ENCODE data around the gene CYP24A1.

CYP24A1 gene

GRCh38 chr20:54218470-54218869, 44.7 kb upstream of the CYP24A1 start:
- Histone ChIP-seq H2AFZ (ENCODE audit: low read depth, low read length) (no peak overlapping the region), H3K27me3 (ENCODE audit: insufficient read depth, low read length, poor library complexity) (no peaks in the 10 kb centered on the region), H3K4me3 (ENCODE audit: low read depth in 1 of 2, low read length in 2 of 2) (no peak overlapping the region), H4K20me1 (ENCODE audit: insufficient read depth, low read length) (peaks cover 11% of the 10 kb centered on the region; the same call in 1 of the 2 replicates), H3K36me3 (ENCODE audit: insufficient read depth, low read length) (peaks cover 37% of the 10 kb centered on the region), H3K4me2 (ENCODE audit: insufficient read depth, low read length) (no peak overlapping the region), H3K4me1 (ENCODE audit: insufficient read depth, low read length) (no peaks in the 10 kb centered on the region), H3K79me2 (ENCODE audit: insufficient read depth, low read length) (peaks cover 11% of the 10 kb centered on the region), H3K27ac (ENCODE audit: low read length) (no peak overlapping the region), H3K9ac (ENCODE audit: low read depth, low read length) (no peak overlapping the region), H3K9me3 (ENCODE audit: insufficient read depth, low read length, severe bottlenecking) (no peaks in the 10 kb centered on the region)
- no peak for TF ChIP-seq EZH2 (IDR thresholded peaks at IDR 0.05; ENCODE audit: borderline replicate concordance, low read depth, low read length, severe bottlenecking)
- TF ChIP-seq CTCF (IDR thresholded peaks at IDR 0.05; ENCODE audit: borderline replicate concordance, extremely low read depth, low read length, poor library complexity, severe bottlenecking), result no peak
- DNase-seq, result no peak
- ATAC-seq (ENCODE audit: insufficient read depth, low read depth), result no peak

DNA sequence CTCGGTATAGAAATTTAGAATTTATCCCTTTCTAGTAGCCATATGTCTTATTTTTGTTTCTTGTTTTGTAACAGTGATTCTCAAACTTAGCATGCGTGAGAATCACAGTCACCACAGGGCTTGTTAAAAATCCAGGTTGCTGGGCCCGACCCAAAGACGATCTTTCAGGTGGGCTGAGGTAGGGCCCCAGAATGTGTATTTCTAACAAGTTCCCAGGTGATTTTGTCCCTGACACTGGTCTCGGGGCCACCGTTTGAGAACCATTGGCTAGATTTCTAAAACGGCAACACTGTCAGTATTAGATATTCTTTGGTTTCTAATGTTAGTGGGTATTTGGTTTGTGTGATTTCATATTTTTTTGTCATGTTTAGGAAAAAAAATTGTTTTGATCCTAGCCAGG, 44.0 kb upstream of the CYP24A1 start:
- Histone ChIP-seq H3K4me3 (ENCODE audit: low read depth in 1 of 2, low read length in 2 of 2) (no peak overlapping the region), H3K9me3 (ENCODE audit: insufficient read depth, low read length, severe bottlenecking) (no peaks in the 10 kb centered on the region), H3K79me2 (ENCODE audit: insufficient read depth, low read length) (peaks cover 17% of the 10 kb centered on the region), H3K4me1 (ENCODE audit: insufficient read depth, low read length) (no peaks in the 10 kb centered on the region), H4K20me1 (ENCODE audit: insufficient read depth, low read length) (peaks cover 17% of the 10 kb centered on the region; the same call in 1 of the 2 replicates), H3K4me2 (ENCODE audit: insufficient read depth, low read length) (no peak overlapping the region), H3K36me3 (ENCODE audit: insufficient read depth, low read length) (peaks cover 37% of the 10 kb centered on the region), H3K27ac (ENCODE audit: low read length) (no peak overlapping the region), H3K27me3 (ENCODE audit: insufficient read depth, low read length, poor library complexity) (no peaks in the 10 kb centered on the region), H2AFZ (ENCODE audit: low read depth, low read length) (no peak overlapping the region), H3K9ac (ENCODE audit: low read depth, low read length) (no peak overlapping the region)
- ATAC-seq (ENCODE audit: insufficient read depth, low read depth), result no peak
- TF ChIP-seq EZH2 (IDR thresholded peaks at IDR 0.05; ENCODE audit: borderline replicate concordance, low read depth, low read length, severe bottlenecking) (no peak), CTCF (IDR thresholded peaks at IDR 0.05; ENCODE audit: borderline replicate concordance, extremely low read depth, low read length, poor library complexity, severe bottlenecking) (no peak)
- DNase-seq, result no peak

- Histone ChIP-seq H3K4me2 (ENCODE audit: insufficient read depth, low read length) (no peak overlapping the region), H2AFZ (ENCODE audit: low read depth, low read length) (no peak overlapping the region), H3K4me1 (ENCODE audit: insufficient read depth, low read length) (peaks cover 2% of the 10 kb centered on the region; the same call in 1 of the 2 replicates), H3K9me3 (ENCODE audit: insufficient read depth, low read length, severe bottlenecking) (no peaks in the 10 kb centered on the region), H3K79me2 (ENCODE audit: insufficient read depth, low read length) (peaks cover 40% of the 10 kb centered on the region), H3K9ac (ENCODE audit: low read depth, low read length) (no peak overlapping the region), H3K4me3 (ENCODE audit: low read depth in 1 of 2, low read length in 2 of 2) (no peak overlapping the region), H3K27ac (ENCODE audit: low read length) (no peak overlapping the region), H3K27me3 (ENCODE audit: insufficient read depth, low read length, poor library complexity) (no peaks in the 10 kb centered on the region), H3K36me3 (ENCODE audit: insufficient read depth, low read length) (peaks cover 36% of the 10 kb centered on the region), H4K20me1 (ENCODE audit: insufficient read depth, low read length) (peaks cover 29% of the 10 kb centered on the region; the same call in 1 of the 2 replicates)
- no peak for TF ChIP-seq CTCF (IDR thresholded peaks at IDR 0.05; ENCODE audit: borderline replicate concordance, extremely low read depth, low read length, poor library complexity, severe bottlenecking)
- TF ChIP-seq EZH2 (IDR thresholded peaks at IDR 0.05; ENCODE audit: borderline replicate concordance, low read depth, low read length, severe bottlenecking), result no peak
- DNase-seq (no peak), ATAC-seq (ENCODE audit: insufficient read depth, low read depth) (no peak)
These were observed 41.5 kb upstream of the CYP24A1 start for GRCh38 chr20:54215157-54215789.
